ENCODE results near the gene FAM83G. TPM values are rescaled to one million over a fixed set of nuclear protein-coding genes. Genes with fewer than 3 reads are reported as not detected.

The FAM83G gene
- total RNA-seq, 1 donor from 2014 or later = 12.9 TPM

DNA sequence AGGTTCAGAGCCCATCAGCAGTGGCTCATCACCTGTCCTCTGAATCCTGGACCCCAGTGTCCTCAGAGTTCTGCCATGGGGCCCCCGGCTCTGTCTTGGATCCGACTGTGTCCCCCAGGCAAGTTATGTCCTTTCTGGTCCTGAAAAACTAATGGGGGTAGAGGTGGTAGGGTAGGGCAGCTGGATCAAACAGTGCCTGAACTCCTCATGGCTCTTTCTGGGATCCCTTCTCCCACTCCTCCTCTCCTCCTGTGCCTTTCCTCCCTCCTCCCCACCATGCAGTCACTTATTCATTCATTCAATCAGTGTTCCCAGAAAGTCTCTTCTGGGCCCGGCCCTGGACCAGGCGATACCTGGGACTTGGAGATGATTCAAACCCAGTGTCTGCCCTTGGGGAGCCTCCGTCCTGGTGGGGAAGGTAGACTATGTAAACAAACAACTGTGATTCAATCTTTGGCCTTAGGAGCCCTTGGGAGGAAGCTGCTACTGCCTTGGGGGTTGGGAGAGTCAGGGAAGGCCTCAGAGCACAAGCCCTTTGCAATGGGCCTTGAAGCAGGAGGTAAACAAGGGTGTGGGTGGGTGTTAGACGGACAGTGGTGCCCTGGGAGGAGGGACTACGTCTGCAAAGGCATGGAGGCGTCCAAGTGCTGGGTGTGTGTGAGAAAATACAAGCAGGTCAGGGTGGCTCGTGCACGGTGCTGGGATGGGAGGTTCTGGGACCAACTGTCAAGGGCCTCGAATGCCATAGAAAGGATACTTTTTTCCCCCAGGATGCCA is 6.4 kb upstream of the FAM83G start:
- H3K4me1 ChIP-seq (ENCODE audit: insufficient read depth, low read length) = peaks cover 5% of the 10 kb centered on the region
- Mint-ChIP-seq H3K9me3 (ENCODE audit: unreplicated experiment) (peaks cover 3% of the 10 kb centered on the region), H3K36me3 (ENCODE audit: low read depth, unreplicated experiment) (no peaks in the 10 kb centered on the region), H3K27me3 (ENCODE audit: low read depth, unreplicated experiment) (peaks cover 16% of the 10 kb centered on the region), H3K4me1 (ENCODE audit: low read depth, unreplicated experiment) (peaks cover 10% of the 10 kb centered on the region), H3K27ac (ENCODE audit: unreplicated experiment) (peak overlapping the region; percentile 72), H3K4me3 (ENCODE audit: unreplicated experiment) (no peak overlapping the region)
- no peaks in the 10 kb centered on the region for H3K36me3 ChIP-seq (ENCODE audit: insufficient read depth, low read length)
- no peaks in the 10 kb centered on the region for H3K9me3 ChIP-seq (ENCODE audit: insufficient read depth, low read depth, low read length)
- H3K79me2 ChIP-seq (ENCODE audit: insufficient read depth, low read length) = no peaks in the 10 kb centered on the region
- H3K4me3 ChIP-seq (ENCODE audit: insufficient read depth, low read depth, low read length) = no peak overlapping the region
- H3K4me2 ChIP-seq (ENCODE audit: low read length) = no peak overlapping the region
- DNase-seq (ENCODE audit: low read depth) = no peak
- H2AFZ ChIP-seq (ENCODE audit: low read depth, low read length) = no peak overlapping the region
- H3K9ac ChIP-seq (ENCODE audit: low read length) = no peak overlapping the region
- no peaks in the 10 kb centered on the region for H4K20me1 ChIP-seq (ENCODE audit: insufficient read depth, low read length)
- no peaks in the 10 kb centered on the region for H3K27me3 ChIP-seq (ENCODE audit: insufficient read depth, low read length)
- FAIRE-seq = no peak
- no peak for TF ChIP-seq EZH2 (IDR thresholded peaks at IDR 0.05; ENCODE audit: insufficient read depth, low read length)
- TF ChIP-seq, protein P1, sequence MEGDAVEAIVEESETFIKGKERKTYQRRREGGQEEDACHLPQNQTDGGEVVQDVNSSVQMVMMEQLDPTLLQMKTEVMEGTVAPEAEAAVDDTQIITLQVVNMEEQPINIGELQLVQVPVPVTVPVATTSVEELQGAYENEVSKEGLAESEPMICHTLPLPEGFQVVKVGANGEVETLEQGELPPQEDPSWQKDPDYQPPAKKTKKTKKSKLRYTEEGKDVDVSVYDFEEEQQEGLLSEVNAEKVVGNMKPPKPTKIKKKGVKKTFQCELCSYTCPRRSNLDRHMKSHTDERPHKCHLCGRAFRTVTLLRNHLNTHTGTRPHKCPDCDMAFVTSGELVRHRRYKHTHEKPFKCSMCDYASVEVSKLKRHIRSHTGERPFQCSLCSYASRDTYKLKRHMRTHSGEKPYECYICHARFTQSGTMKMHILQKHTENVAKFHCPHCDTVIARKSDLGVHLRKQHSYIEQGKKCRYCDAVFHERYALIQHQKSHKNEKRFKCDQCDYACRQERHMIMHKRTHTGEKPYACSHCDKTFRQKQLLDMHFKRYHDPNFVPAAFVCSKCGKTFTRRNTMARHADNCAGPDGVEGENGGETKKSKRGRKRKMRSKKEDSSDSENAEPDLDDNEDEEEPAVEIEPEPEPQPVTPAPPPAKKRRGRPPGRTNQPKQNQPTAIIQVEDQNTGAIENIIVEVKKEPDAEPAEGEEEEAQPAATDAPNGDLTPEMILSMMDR (IDR thresholded peaks at IDR 0.05; ENCODE audit: insufficient read depth, low read depth, low read length) = no peak
- H3K27ac ChIP-seq (ENCODE audit: low read depth, low read length) = no peak overlapping the region

DNA sequence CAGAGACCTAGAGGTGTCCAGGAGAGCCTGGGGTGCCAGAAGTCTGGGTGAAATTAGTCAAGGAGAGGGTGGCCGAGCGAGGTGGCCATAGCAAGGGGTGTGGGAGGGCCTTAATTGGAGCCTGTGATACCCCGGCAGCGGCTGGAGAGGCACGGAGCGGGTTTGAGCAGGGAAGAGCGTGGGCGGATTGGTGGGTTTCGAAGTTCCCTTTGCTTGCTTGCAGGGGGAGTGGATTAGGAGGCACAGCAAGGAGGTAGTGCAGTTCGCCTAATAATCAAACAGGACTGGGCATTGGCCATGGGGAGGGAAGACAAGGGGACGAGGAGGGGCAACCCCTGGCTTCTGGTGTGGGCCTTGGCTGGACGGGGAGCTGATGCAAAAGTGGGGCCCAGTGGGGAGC is 5.4 kb upstream of the FAM83G start:
- peaks cover 10% of the 10 kb centered on the region for H3K4me1 Mint-ChIP-seq (ENCODE audit: low read depth, unreplicated experiment)
- H3K4me3 Mint-ChIP-seq (ENCODE audit: unreplicated experiment) = no peak overlapping the region
- Histone ChIP-seq H3K27ac (ENCODE audit: low read depth, low read length) (no peak overlapping the region), H3K9ac (ENCODE audit: low read length) (no peak overlapping the region), H3K4me1 (ENCODE audit: insufficient read depth, low read length) (peaks cover 7% of the 10 kb centered on the region), H3K4me3 (ENCODE audit: insufficient read depth, low read depth, low read length) (no peak overlapping the region), H3K79me2 (ENCODE audit: insufficient read depth, low read length) (no peaks in the 10 kb centered on the region), H3K4me2 (ENCODE audit: low read length) (no peak overlapping the region), H3K36me3 (ENCODE audit: insufficient read depth, low read length) (no peaks in the 10 kb centered on the region), H3K27me3 (ENCODE audit: insufficient read depth, low read length) (no peaks in the 10 kb centered on the region), H2AFZ (ENCODE audit: low read depth, low read length) (no peak overlapping the region), H3K9me3 (ENCODE audit: insufficient read depth, low read depth, low read length) (no peaks in the 10 kb centered on the region), H4K20me1 (ENCODE audit: insufficient read depth, low read length) (no peaks in the 10 kb centered on the region)
- H3K9me3 Mint-ChIP-seq (ENCODE audit: unreplicated experiment) = peaks cover 3% of the 10 kb centered on the region
- no peaks in the 10 kb centered on the region for H3K36me3 Mint-ChIP-seq (ENCODE audit: low read depth, unreplicated experiment)
- TF ChIP-seq, protein P1 (IDR thresholded peaks at IDR 0.05; ENCODE audit: insufficient read depth, low read depth, low read length) = no peak
- no peak for TF ChIP-seq EZH2 (IDR thresholded peaks at IDR 0.05; ENCODE audit: insufficient read depth, low read length)
- FAIRE-seq (no peak), DNase-seq (ENCODE audit: low read depth) (no peak)
- H3K27ac Mint-ChIP-seq (ENCODE audit: unreplicated experiment) = no peak overlapping the region
- H3K27me3 Mint-ChIP-seq (ENCODE audit: low read depth, unreplicated experiment) = peaks cover 11% of the 10 kb centered on the region

DNA sequence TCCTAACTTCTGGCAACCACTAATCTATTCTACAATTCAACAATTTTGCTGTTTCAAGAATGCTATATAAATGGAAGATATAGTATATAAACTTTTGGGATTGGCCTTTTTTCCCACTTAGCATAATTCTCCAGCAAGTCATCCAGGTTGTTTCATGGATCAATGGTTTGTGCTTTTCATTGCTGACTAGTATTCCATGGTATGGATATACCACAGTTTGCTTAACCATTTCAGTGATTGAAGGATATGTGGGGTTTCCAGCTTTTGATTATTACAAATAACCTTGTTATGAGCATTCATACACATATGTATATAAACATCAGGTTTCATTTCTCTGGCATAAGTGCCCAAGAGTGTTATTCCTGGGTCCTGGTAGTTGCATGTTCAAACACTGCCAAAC is 2.1 kb upstream of the FAM83G start:
- Histone ChIP-seq H3K79me2 (ENCODE audit: insufficient read depth, low read length) (peaks cover 24% of the 10 kb centered on the region), H3K9ac (ENCODE audit: low read length) (no peak overlapping the region), H3K36me3 (ENCODE audit: insufficient read depth, low read length) (no peaks in the 10 kb centered on the region), H3K4me1 (ENCODE audit: insufficient read depth, low read length) (peaks cover 33% of the 10 kb centered on the region), H2AFZ (ENCODE audit: low read depth, low read length) (no peak overlapping the region), H3K27me3 (ENCODE audit: insufficient read depth, low read length) (no peaks in the 10 kb centered on the region), H3K9me3 (ENCODE audit: insufficient read depth, low read depth, low read length) (no peaks in the 10 kb centered on the region), H3K4me2 (ENCODE audit: low read length) (no peak overlapping the region), H3K27ac (ENCODE audit: low read depth, low read length) (no peak overlapping the region), H3K4me3 (ENCODE audit: insufficient read depth, low read depth, low read length) (no peak overlapping the region), H4K20me1 (ENCODE audit: insufficient read depth, low read length) (peaks cover 20% of the 10 kb centered on the region)
- peak overlapping the region; percentile 27 for H3K4me3 Mint-ChIP-seq (ENCODE audit: unreplicated experiment)
- no peak for DNase-seq (ENCODE audit: low read depth)
- peaks cover 4% of the 10 kb centered on the region for H3K36me3 Mint-ChIP-seq (ENCODE audit: low read depth, unreplicated experiment)
- no peak for TF ChIP-seq EZH2 (IDR thresholded peaks at IDR 0.05; ENCODE audit: insufficient read depth, low read length)
- TF ChIP-seq, protein P1 (IDR thresholded peaks at IDR 0.05; ENCODE audit: insufficient read depth, low read depth, low read length) = no peak
- H3K9me3 Mint-ChIP-seq (ENCODE audit: unreplicated experiment) = peaks cover 3% of the 10 kb centered on the region
- no peak overlapping the region for H3K27ac Mint-ChIP-seq (ENCODE audit: unreplicated experiment)
- peaks cover 15% of the 10 kb centered on the region for H3K4me1 Mint-ChIP-seq (ENCODE audit: low read depth, unreplicated experiment)
- H3K27me3 Mint-ChIP-seq (ENCODE audit: low read depth, unreplicated experiment) = peaks cover 7% of the 10 kb centered on the region
- FAIRE-seq = no peak

All from astrocyte (in vitro differentiated cells and primary cell).